ENCODE measurements around the gene RNU6-8.

The RNU6-8 gene

GRCh38 chr14:32167907-32168306, 35.2 kb downstream of the RNU6-8 start:
- DNase-seq (ENCODE audit: low read depth), result no peak
- TF ChIP-seq CTCF (IDR thresholded peaks at IDR 0.05; ENCODE audit: insufficient read depth, low read depth, low read length, missing control alignments), result no peak
- H3K4me3 ChIP-seq (ENCODE audit: low read depth, low read length), result no peak overlapping the region

GRCh38 chr14:32166924-32167323, 36.1 kb downstream of the RNU6-8 start:
- no peak for TF ChIP-seq CTCF (IDR thresholded peaks at IDR 0.05; ENCODE audit: insufficient read depth, low read depth, low read length, missing control alignments)
- H3K4me3 ChIP-seq (ENCODE audit: low read depth, low read length), result no peak overlapping the region
- DNase-seq (ENCODE audit: low read depth), result no peak

DNA sequence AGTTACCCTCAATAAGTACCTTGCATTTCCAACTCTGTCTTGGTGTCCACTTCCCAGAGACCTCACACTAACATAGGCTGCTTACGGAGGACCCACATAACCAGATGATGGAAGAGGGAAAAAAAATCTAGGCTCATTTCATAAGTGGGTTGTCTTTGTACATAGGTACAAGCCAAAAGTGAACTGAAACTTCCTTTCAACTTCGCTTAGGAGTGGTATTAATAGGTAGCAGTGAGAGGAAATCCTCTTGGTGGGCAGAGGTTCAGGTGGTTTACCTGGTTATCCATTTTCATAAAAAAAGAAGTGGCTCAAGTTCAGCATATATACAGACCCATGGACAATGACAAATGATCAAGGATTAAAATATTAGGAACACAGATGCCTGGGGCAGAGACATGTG, 37.0 kb downstream of the RNU6-8 start:
- TF ChIP-seq CTCF (IDR thresholded peaks at IDR 0.05; ENCODE audit: insufficient read depth, low read depth, low read length, missing control alignments), result no peak
- H3K4me3 ChIP-seq (ENCODE audit: low read depth, low read length), result no peak overlapping the region
- DNase-seq (ENCODE audit: low read depth), result peak; percentile 17
